Caco-2 (cell line): ENCODE data around the gene CCDC136. TPM values are rescaled to one million over a fixed set of nuclear protein-coding genes. Genes with fewer than 3 reads are reported as not detected.

ENCODE experiments used
- BruUV-seq: library from RNA; stranded (reverse); fragments of 400-500 nt; replicated peaks from 2 replicates; lab custom pipeline; 2021; lab: Mats Ljungman, UMichigan
- CTCF ChIA-PET: fragments of 300-600 bp; sonication (Branson Sonifier 250); formaldehyde crosslinking; loops from one replicate; lab custom pipeline; 2022; ENCODE audit warnings: antibody characterized with exemption; lab: Charles Lee
- POLR2A ChIA-PET: fragments of 300-600 bp; sonication (Branson Sonifier 250); formaldehyde crosslinking; loops from one replicate; lab custom pipeline; 2022; ENCODE audit warnings: antibody characterized with exemption; lab: Charles Lee
- DNase-seq, 2 experiments: peaks; one replicate each; pipeline versions ENCODE4 v3.0.0 to v3.0.0-alpha.2; 2020 to 2022
- H3K27me3 ChIP-seq: replicated peaks from 2 replicates; pipeline ENCODE4 v1.6.0; 2011; ENCODE audit warnings: low read length; ENCODE audit not compliant: control insufficient read depth, insufficient read depth
- H3K36me3 ChIP-seq: 2 replicates; pipeline ENCODE4 v1.5.1; 2011; ENCODE audit warnings: low read length; ENCODE audit not compliant: control insufficient read depth, insufficient read depth
- H3K4me1 ChIP-seq: fragments of 250-450 bp; sonication (Bioruptor Pico); 2 replicates; pipeline ENCODE4 v1.5.1; 2020; ENCODE audit warnings: mild to moderate bottlenecking
- H3K4me3 ChIP-seq: 2 replicates; pipeline ENCODE4 v1.5.1; 2011; ENCODE audit warnings: low read depth, mild to moderate bottlenecking, control low read depth, low read length
- H3K9me3 ChIP-seq: fragments of 250-450 bp; sonication (Bioruptor Pico); 2 replicates; pipeline ENCODE4 v1.5.1; 2020; ENCODE audit warnings: mild to moderate bottlenecking, moderate library complexity
- H3K27ac Mint-ChIP-seq: one replicate; pipeline ENCODE4 v1.8.0; 2022; ENCODE audit warnings: mixed read lengths; ENCODE audit not compliant: unreplicated experiment
- H3K27me3 Mint-ChIP-seq: one replicate; pipeline ENCODE4 v1.8.0; 2022; ENCODE audit warnings: mixed read lengths; ENCODE audit not compliant: insufficient read depth, unreplicated experiment
- H3K36me3 Mint-ChIP-seq: one replicate; pipeline ENCODE4 v1.8.0; 2022; ENCODE audit warnings: mild to moderate bottlenecking, mixed read lengths; ENCODE audit not compliant: insufficient read depth, unreplicated experiment
- H3K4me1 Mint-ChIP-seq: one replicate; pipeline ENCODE4 v1.8.0; 2022; ENCODE audit warnings: low read depth, mixed read lengths; ENCODE audit not compliant: unreplicated experiment
- H3K4me3 Mint-ChIP-seq: one replicate; pipeline ENCODE4 v1.8.0; 2022; ENCODE audit warnings: mild to moderate bottlenecking, moderate library complexity, mixed read lengths; ENCODE audit not compliant: unreplicated experiment
- H3K9me3 Mint-ChIP-seq: one replicate; pipeline ENCODE4 v1.8.0; 2022; ENCODE audit warnings: mixed read lengths; ENCODE audit not compliant: unreplicated experiment
- intact Hi-C: fragments of 100-400 bp; cut with micrococcal nuclease; formaldehyde crosslinking; loops from one replicate; pipeline ENCODE4 v1.10.0; 2022; ENCODE audit not compliant: unreplicated experiment
- total RNA-seq: library from RNA; stranded (reverse); gene quantifications from 2 replicates; pipeline ENCODE4 v1.2.3, GENCODE V29; 2022
- TF ChIP-seq, protein P1 (sequence below), 2 experiments: fragments of 200-600 bp in 1 of 2; IDR thresholded peaks; 1 replicate in 1 of 2; 2 replicates in 1 of 2; pipeline versions ENCODE4 v1.5.1 to v1.8.0; 2011 to 2022; ENCODE audit warnings: antibody characterized with exemption in 1 of 2, control low read depth in 1 of 2, inconsistent platforms in 1 of 2, low read depth in 1 of 2, low read length in 1 of 2, mild to moderate bottlenecking in 1 of 2, moderate library complexity in 1 of 2; ENCODE audit not compliant: insufficient read depth in 1 of 2, severe bottlenecking in 1 of 2, unreplicated experiment in 1 of 2

Gene CCDC136
- total RNA-seq, 1 experiment from 2014 or later, result 10.2 TPM

DNA sequence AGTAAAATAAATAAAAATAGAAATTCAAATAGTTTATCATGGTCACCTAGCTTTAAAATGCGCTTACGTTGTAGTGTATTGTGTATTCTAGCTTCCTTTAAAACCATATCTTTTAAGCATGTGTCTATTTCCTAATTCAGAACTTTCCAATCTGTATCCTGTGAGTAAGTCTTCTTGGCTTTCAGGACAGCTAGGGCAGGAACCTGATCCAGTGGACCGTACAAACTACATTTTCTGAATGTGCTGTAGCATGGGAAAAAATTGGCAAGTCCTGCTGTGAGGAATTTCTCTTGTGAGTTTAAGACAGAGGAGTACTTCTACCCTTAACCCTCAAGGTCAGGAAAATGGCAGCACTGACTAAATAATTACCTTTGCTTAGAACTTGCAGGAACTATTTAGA is 28.2 kb upstream of the CCDC136 start:
- no peak for DNase-seq
- Mint-ChIP-seq H3K27me3 (no peaks in the 10 kb centered on the region), H3K9me3 (no peaks in the 10 kb centered on the region), H3K4me1 (no peaks in the 10 kb centered on the region), H3K4me3 (no peak overlapping the region), H3K27ac (no peak overlapping the region), H3K36me3 (peaks cover 88% of the 10 kb centered on the region)
- CTCF ChIA-PET, result no interaction called here
- Histone ChIP-seq H3K4me3 (no peak overlapping the region), H3K4me1 (no peaks in the 10 kb centered on the region), H3K27me3 (no peaks in the 10 kb centered on the region), H3K36me3 (no peaks in the 10 kb centered on the region; the same call in 1 of the 2 replicates), H3K9me3 (no peaks in the 10 kb centered on the region)
- TF ChIP-seq, protein P1, sequence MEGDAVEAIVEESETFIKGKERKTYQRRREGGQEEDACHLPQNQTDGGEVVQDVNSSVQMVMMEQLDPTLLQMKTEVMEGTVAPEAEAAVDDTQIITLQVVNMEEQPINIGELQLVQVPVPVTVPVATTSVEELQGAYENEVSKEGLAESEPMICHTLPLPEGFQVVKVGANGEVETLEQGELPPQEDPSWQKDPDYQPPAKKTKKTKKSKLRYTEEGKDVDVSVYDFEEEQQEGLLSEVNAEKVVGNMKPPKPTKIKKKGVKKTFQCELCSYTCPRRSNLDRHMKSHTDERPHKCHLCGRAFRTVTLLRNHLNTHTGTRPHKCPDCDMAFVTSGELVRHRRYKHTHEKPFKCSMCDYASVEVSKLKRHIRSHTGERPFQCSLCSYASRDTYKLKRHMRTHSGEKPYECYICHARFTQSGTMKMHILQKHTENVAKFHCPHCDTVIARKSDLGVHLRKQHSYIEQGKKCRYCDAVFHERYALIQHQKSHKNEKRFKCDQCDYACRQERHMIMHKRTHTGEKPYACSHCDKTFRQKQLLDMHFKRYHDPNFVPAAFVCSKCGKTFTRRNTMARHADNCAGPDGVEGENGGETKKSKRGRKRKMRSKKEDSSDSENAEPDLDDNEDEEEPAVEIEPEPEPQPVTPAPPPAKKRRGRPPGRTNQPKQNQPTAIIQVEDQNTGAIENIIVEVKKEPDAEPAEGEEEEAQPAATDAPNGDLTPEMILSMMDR (IDR thresholded peaks at IDR 0.05; ENCODE audit: insufficient read depth in 1 of 2, low read depth in 1 of 2, low read length in 1 of 2, severe bottlenecking in 1 of 2, unreplicated experiment in 1 of 2), result no peak
- BruUV-seq, result no TSS peak
- intact Hi-C loops, result no loop called here
- POLR2A ChIA-PET, result no interaction called here

DNA sequence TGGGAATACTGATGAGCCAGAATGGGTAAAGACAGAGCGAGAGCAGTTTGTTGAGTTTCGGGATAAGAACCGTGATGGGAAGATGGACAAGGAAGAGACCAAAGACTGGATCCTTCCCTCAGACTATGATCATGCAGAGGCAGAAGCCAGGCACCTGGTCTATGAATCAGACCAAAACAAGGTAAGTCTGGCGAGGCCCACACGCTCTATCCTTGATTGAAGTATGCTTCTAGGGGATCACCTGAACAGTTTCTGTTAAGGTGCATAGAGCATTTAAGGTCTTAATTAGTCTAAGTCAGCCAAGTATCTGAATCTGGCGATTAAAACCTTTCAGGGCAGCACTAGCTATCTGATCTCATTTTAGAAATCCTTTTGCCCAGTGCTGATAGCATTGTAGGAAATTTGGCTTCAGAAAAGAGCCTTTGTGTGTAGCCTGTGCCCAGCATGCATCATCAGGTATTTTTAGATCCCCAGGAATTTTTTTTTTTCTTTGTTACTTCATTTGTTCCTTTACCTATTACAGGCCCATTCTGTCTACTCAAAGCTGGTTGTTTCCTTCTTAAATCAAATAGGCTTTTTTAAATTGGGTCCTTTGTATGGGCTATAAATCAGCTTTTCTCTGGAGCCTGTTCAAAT is 24.2 kb upstream of the CCDC136 start:
- Histone ChIP-seq H3K36me3 (peaks cover 4% of the 10 kb centered on the region), H3K9me3 (no peaks in the 10 kb centered on the region), H3K4me3 (no peak overlapping the region), H3K27me3 (no peaks in the 10 kb centered on the region), H3K4me1 (no peaks in the 10 kb centered on the region)
- Mint-ChIP-seq H3K27me3 (no peaks in the 10 kb centered on the region), H3K4me3 (no peak overlapping the region), H3K36me3 (peaks cover 91% of the 10 kb centered on the region), H3K4me1 (no peaks in the 10 kb centered on the region), H3K27ac (no peak overlapping the region), H3K9me3 (no peaks in the 10 kb centered on the region)
- no TSS peak for BruUV-seq
- no peak for DNase-seq
- TF ChIP-seq, protein P1 (IDR thresholded peaks at IDR 0.05; ENCODE audit: insufficient read depth in 1 of 2, low read depth in 1 of 2, low read length in 1 of 2, severe bottlenecking in 1 of 2, unreplicated experiment in 1 of 2), result no peak
- intact Hi-C loops, result no loop called here
- POLR2A ChIA-PET, result no interaction called here
- CTCF ChIA-PET, result no interaction called here

DNA sequence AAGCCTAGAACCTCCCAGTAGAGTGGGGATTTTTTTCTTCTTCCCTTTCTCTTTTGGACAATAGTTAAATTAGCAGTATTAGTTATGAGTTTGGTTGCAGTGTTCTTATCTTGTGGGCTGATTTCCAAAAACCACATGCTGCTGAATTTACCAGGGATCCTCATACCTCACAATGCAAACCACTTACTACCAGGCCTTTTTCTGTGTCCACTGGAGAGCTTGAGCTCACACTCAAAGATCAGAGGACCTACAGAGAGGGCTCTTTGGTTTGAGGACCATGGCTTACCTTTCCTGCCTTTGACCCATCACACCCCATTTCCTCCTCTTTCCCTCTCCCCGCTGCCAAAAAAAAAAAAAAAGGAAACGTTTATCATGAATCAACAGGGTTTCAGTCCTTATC is 21.5 kb upstream of the CCDC136 start:
- ChIA-PET POLR2A (no interaction called here), CTCF (interaction anchor here (0.6 to 0.7 kb wide), 2 partner anchors 110 to 388 kb away, joined by 4 to 5 read pairs; no protein-coding TSS in a partner anchor)
- TF ChIP-seq, protein P1 (IDR thresholded peaks at IDR 0.05; ENCODE audit: insufficient read depth in 1 of 2, low read depth in 1 of 2, low read length in 1 of 2, severe bottlenecking in 1 of 2, unreplicated experiment in 1 of 2), result no peak
- no peak overlapping the region for H3K27ac Mint-ChIP-seq
- peaks cover 100% of the 10 kb centered on the region for H3K36me3 Mint-ChIP-seq
- H3K4me1 Mint-ChIP-seq, result peaks cover 6% of the 10 kb centered on the region
- H3K27me3 Mint-ChIP-seq, result no peaks in the 10 kb centered on the region
- H3K4me3 ChIP-seq, result no peak overlapping the region
- H3K4me3 Mint-ChIP-seq, result no peak overlapping the region
- no TSS peak for BruUV-seq
- no peaks in the 10 kb centered on the region for H3K9me3 Mint-ChIP-seq
- intact Hi-C loops, result no loop called here
- H3K27me3 ChIP-seq, result no peaks in the 10 kb centered on the region
- DNase-seq, result no peak
- H3K4me1 ChIP-seq, result no peaks in the 10 kb centered on the region
- no peaks in the 10 kb centered on the region for H3K9me3 ChIP-seq
- H3K36me3 ChIP-seq, result peaks cover 4% of the 10 kb centered on the region
